Measurements from ENCODE around the gene EXOSC3. TPM values are rescaled to one million over a fixed set of nuclear protein-coding genes. Genes with fewer than 3 reads are reported as not detected.

The EXOSC3 gene
- total RNA-seq, 1 experiment from 2014 or later, result 181 TPM

DNA sequence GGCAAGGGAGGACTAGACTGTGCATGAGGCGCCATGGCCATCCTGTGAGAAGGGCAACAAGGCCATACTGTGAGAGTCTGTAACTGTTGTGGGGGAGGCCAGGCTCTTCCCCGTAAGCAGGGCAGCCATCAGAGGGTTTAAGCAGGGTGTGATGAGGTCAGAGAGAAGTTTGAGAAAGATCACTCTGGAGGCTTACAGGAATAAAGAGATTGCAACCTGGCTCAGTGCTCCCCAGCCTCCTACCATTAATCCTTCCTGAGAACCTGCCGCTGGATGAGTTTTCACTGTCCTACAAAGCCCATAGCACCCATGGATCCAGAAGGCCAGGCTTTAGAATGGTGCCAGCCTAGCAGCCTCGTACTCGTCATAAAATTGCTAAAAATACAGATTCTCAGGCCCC lies 45.6 kb downstream of the EXOSC3 start:
- no peak for DNase-seq (ENCODE audit: low read depth)

DNA sequence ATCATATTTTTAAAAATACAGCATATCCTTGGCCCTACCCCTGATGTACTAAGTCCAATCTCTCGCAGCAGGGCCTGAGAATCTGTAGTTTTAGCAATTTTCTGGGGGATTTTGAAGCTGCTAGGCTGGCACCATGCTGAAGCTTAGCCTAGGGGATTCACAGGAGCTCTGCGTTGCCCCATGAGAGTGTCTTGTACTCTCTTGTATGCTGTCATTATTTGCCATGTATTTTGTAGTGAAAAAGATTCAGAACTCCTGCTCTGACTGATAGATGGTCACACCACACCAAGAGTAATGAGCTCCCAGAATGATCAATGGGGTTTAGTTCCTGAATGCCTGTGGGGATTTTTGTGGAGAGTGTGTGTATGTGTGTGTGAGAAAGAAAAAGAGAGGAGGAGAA lies 51.9 kb downstream of the EXOSC3 start:
- no peak for DNase-seq (ENCODE audit: low read depth)

DNA sequence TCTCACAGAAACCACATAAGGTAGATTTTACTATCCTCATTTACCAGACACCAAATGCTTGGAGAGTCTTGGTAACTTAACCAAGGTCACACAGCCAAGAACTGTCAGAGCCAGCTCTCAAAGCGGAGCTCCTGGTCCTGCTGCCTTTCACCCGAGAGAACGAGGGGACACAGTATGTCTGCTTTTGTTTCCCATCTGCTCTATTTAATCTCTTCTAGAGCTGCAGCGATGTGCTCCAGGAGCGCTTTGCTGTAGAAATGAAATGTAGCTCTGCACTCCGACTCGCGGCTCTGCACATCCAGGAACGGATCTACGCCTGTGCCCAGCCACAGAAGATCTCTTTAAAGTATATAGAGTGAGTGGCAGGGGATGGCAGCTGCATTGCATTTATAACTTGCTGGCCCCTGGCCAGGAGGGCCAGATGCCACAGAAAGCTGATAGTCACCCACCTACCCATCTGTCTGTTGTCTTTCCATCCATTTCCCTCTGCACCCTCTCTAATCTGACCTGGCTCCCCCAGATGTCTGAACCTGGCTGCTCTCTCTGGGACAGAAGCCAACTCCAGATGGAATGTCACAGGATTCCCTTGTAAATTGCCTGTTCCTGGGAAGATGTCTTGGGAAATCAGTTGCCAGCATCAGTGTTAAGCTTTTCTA lies 52.6 kb downstream of the EXOSC3 start:
- no peak for DNase-seq (ENCODE audit: low read depth)

DNA sequence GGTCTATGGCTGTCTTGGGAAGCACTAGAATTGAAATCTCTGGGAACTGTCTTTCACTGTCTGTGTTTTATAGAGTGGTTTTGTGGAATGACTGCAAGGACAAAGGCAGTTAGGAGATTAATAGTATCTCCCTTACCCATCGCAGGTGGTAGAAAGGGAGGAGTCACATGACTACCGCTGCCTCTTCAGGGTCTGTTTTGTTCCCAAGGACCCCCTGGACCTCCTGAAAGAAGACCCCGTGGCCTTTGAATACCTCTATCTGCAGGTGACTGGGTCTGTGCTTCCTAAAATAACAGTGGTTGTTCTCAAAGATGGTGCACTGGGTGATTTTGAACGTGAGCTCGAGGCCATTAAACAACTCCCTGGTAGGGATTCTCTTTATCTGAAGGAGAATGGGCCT lies 54.0 kb downstream of the EXOSC3 start:
- no peak for DNase-seq (ENCODE audit: low read depth)

DNA sequence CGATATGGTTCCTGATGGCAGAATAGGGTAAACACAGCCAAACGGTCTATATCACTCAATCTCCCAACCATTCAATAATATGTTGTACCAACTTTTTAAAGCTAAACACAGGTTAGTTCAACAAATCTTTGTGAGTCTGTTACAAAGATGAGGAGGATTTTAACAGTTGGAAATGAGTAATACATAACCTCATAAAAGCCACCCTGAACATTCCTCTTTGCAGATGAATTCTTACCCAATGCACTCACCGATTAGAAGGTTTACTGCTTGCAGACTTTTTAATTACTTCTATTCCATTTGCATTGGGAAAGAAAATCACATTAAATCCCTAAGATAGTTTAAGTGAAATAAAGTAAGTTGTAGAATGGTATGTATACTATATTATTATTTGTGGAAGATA lies 54.6 kb downstream of the EXOSC3 start:
- no peak for DNase-seq (ENCODE audit: low read depth)

Other genes starting within 250 kb of the EXOSC3 start
- gene FBXO10, start 208.7 kb downstream of the EXOSC3 start, total RNA-seq (2014; rRNA removed; shearing (Covaris generic)), result 2.9 and 5.9 TPM in 2 replicates
- gene TOMM5, start 192.5 kb downstream of the EXOSC3 start, total RNA-seq (2014; rRNA removed; shearing (Covaris generic)), result 371 and 411 TPM in 2 replicates
- not detected in 2 replicates for gene FRMPD1, start 134.1 kb downstream of the EXOSC3 start, total RNA-seq (2014; rRNA removed; shearing (Covaris generic))
- gene TRMT10B, start 31.3 kb downstream of the EXOSC3 start, total RNA-seq (2014; rRNA removed; shearing (Covaris generic)), result 2.8 and 3.0 TPM in 2 replicates
- gene DCAF10, start 15.7 kb upstream of the EXOSC3 start, total RNA-seq (2014; rRNA removed; shearing (Covaris generic)), result 5.2 and 10.8 TPM in 2 replicates
- 34.3 and 39.8 TPM in 2 replicates for gene SLC25A51, start 119.1 kb upstream of the EXOSC3 start, total RNA-seq (2014; rRNA removed; shearing (Covaris generic))

Measured in HT1080 (cell line).